Fibroblast of skin of right quadriceps (primary cell): ENCODE measurements around the gene BCKDHB.
"Not testable (repeated sequence)": the region's sequence is repeated elsewhere in the genome, so short reads cannot be mapped to it uniquely, and the experiment has no call there.

ENCODE experiments used
- DNase-seq: peaks from one replicate; pipeline ENCODE4 v3.0.0-alpha.2; 2013

BCKDHB gene

DNA sequence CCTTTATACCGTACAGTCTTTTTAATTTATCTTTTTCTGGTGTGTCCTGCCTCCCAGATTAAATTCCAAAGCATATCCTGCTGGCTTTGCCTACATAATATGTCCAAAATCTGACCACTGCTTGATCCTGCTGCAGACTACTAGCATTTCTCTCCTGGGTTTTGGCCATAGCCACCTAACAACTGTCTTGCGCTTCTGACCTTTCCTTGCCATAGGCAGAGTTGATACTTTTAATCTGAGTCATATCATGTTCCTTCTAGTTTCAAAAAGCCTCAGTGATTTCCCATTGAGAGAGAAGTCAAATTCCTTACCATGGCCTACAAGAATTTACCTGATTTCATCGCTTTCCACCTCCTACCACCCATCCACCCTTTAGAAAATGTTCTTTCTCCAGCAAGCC lies 104.8 kb downstream of the BCKDHB start:
- peak; percentile 22 for DNase-seq

GRCh38 chr6:80211890-80212289 lies 105.4 kb downstream of the BCKDHB start:
- not testable (repeated sequence) for DNase-seq

DNA sequence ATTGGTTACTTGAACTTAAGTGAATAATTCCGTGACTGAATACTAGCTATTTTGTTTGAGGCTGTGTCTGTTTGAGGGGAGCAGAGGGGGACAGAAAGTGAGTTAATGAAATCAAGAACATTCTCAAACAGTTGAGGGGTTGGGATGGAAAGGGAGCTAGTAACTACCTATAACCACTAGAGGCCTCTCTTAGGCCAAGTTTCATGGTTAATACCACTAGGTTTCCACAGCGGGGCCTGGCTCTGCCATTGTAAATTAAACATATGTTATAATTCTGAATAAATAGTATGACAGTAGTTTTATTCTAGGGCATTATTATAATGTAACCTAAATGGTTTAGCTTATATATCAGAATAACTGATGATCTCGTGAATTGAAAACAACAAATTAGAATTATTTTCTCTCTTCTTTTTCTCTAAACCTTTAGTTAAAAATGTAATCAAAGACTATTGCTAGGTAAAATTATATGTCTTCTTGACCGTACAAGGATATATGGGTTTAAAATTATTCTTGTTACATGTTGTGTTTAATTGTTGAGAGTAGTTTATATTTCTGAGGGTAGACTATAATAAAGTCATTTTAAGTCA lies 108.1 kb downstream of the BCKDHB start:
- DNase-seq, result peak; percentile 76

GRCh38 chr6:80215063-80215462 lies 108.6 kb downstream of the BCKDHB start:
- no peak for DNase-seq

- peak; percentile 97 for DNase-seq
Measured at GRCh38 chr6:80217794-80218193, 111.3 kb downstream of the BCKDHB start.

DNA sequence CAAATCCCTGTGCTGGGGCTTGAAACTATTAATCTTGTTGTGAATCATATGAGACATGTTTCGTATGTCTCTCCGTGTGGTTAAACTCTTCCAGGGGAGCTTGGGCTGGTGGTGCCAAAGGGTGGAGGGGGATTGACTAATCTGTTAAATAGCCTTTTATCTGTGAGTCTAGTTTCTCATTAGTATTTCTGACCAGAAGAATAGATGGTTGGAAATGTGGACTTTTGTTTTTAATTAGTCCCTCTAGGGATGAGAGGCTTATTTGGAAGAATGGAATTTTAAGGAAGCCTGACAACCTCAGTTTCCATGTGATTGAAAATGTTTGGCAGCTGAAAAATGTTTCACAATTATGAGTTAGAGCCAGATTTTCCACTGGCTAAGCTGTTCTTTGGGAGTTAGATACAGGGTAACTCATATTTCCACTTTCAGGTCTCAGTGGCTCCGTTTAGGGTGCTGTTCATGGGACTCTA lies 117.3 kb downstream of the BCKDHB start:
- peak; percentile 99 for DNase-seq

GRCh38 chr6:80226151-80226550 lies 119.7 kb downstream of the BCKDHB start:
- peak; percentile 76 for DNase-seq

DNA sequence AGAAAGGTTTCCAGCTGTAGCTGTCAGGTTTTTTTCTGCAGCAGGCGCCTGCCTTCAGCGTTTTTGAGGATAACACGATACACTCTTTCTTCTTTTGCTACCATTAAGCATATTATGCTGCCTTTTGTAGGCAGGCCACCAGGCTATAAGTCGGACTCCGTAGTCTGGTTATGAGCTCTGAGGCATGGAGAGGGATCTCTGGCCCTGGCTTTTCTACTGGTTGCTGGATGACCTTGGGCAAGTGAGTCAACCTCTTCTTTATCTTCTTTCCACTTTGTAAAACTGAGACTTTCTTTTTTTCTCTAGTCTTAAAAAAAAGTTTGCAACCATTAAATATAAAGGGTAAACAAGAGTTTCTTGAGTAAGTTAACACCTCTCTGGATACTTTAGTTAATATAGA lies 120.2 kb downstream of the BCKDHB start:
- DNase-seq, result no peak

GRCh38 chr6:80227545-80228105 lies 121.2 kb downstream of the BCKDHB start:
- DNase-seq, result peak; percentile 89

DNA sequence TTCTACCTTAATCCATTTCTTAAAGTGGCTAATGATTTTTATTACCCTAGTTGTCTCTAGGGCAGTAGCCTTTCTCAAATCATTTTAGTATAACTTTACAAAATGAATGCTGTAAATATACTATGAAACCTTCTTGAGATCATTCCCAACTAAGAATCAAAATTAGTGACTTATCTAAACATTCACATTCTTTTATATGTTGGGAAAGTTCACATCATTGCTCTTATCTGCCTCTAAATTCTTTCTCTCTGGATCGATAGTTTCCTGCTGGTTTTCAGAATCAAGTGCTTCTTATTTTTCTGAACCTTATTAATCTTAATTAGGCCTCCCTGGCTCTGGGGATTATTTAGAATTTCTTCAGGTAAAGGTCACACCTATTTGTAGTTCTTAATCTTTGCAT lies 126.8 kb downstream of the BCKDHB start:
- DNase-seq, result no peak

DNA sequence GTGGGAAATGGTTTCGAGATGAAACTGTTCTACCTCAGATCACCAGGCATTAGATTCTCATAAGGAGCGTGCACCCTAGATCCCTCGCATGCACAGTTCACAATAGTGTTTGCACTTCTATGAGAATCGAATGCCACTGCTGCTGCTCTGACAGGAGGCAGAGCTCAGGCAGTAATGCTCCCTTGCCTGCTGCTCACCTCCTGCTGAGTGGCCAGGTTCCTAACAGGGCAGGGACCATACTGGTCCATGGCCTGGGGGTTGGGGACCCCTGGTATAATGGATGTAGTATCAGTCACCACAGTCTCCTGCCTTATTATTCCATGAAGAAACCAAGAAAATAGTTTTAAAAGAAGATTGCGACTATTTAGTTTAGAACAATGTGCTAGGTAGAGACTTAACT lies 127.5 kb downstream of the BCKDHB start:
- no peak for DNase-seq

DNA sequence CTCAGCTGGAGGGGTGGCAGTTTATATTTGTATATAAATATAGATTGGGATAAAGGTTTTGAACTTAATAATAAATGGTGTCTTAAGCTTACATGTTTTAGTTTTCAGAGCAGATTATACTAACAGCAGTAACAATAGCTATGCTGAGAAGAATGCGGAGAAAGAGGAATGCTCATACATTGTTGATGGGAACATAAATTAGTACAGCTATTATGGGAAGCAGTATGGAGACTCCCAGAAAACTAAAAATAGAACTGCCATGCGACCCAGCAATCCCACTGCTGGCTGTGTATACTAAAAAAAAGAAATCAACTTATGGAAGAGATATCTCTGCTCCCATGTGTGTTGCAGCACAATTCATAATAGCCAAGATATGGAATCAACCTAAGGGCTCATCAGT lies 127.9 kb downstream of the BCKDHB start:
- peak; percentile 85 for DNase-seq

DNA sequence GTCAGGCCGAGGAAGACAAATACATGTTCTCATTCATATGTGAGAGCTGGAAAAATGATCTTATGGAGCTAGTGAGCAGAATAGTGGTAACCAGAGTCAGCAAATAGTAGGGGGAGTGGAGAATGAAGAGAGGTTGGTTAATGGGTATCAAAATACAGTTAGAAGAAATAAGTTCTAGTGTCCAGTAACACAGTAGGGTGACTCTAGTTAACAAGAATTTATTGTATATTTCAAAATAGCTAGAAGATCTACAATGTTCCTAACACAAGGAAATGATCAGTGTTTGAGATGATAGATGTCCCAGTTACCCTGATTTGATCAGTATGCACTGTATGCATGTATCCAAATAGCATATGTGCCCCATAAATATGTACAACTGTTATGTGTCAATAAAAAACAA lies 128.4 kb downstream of the BCKDHB start:
- peak; percentile 52 for DNase-seq

- DNase-seq, result no peak
Measured at GRCh38 chr6:80235647-80236046, 129.2 kb downstream of the BCKDHB start.

DNA sequence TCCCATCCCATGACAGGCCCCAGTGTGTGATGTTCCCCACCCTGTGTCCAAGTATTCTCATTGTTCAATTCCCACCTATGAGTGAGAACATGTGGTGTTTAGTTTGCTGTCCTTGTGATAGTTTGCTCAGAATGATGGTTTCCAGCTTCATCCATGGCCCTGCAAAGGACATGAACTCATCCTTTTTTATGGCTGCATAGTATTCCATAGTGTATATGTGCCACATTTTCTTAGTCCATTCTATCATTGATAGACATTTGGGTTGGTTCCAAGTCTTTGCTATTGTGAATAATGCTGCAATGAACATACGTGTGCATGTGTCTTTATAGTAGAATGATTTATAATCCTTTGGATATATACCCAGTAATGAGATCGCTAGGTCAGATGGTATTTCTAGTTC lies 132.3 kb downstream of the BCKDHB start:
- DNase-seq, result not testable (repeated sequence)

GRCh38 chr6:80245043-80245442 lies 138.6 kb downstream of the BCKDHB start:
- DNase-seq, result no peak

DNA sequence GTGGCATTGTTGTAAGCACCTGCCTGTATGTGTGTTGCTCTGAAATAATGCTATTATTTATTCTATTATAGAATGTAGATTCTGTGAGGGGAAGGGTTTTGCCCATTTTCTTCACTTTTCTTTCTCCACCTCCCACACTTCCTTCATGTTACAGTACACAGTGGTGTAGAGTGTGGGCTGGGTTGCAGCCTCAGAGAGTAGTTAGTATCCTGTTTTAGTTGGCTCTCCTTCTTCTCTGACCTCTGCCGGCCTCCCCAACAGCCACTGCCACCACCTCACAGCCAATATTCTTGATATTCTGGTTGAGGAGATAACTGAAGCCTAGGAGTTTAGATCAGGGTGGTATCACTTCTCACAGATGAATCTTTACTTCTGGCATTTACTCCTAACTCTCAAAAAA lies 143.4 kb downstream of the BCKDHB start:
- DNase-seq, result no peak

DNA sequence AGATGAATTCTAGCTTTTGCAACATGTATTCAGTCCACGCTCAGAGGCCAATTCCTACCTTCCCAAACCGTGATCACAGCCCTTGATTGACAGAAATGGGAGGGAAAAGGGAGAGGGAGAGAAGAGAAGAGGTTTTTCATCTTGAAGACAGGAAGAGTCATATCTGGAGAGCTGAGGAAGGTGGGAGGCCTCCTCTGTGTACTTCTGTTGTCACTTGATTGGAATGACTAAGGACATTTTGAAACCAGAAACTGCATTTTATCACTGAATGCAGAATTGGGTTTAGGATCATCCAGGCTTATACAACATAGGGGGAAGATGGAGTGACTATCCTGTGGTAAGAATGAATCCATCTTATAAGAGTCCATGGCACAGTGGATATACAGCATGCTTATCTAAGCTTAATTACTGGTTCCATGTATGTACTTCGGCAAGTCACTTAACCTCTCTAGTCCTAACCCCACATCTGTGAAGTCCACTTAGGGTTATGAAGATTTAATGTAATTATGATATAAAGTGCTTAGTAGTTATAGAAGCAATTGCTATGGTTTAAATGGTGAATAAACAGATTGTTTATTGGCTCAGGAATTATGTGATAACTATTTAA lies 144.0 kb downstream of the BCKDHB start:
- DNase-seq, result peak; percentile 28

DNA sequence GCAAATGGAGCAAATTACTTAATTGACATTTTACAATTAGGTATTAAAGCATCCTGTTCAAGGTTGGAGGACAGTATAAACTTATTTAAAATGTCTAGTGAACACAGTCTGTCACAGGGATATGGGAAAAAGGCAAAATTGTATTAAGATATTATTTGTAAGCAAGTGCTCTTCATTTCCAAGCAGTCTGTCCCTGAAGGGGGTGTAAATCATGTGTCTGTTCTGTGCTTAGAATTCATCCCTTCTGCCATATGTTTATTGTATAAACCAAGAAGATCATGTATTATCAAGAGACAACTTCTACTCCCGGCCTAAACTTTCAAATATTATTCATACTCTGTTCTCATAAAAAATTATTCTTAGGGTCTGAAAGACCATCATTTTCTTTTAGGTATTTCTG lies 144.8 kb downstream of the BCKDHB start:
- no peak for DNase-seq

DNA sequence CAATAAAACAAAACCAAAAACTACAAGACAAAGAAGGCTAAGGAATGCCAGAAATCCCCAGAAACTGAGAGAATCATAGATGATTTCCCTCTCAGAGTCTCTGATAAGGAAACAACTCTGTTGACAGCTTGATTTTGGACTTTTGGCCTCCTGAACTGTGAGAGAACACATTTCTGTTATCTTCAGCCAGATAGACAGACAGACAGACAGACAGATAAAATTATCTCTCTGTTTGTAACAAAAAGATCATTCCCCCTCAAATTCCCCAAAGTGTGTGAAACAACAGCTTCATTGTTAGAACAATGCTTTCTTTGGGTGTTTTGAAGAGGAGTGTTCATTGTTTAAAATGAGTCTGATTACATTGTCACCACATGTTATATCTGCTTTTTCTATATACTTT lies 148.2 kb downstream of the BCKDHB start:
- no peak for DNase-seq

DNA sequence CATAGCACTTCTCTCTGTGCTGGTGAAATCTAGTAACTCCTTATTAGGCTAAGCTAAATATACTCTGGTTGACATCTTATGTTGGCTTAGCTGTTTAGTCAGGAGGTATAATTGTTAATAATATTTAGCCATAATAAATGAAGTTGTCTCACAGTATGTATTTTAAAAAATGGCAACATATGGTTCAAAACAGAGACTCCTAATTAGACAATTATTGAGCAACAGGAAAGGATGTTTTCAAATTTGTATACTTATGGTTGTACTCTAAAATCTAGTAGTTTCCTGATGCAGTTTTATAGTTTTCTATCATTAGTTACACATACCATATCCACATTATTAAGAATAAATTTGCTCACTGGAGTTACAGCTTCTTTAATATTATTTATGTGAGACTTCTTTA lies 150.2 kb downstream of the BCKDHB start:
- no peak for DNase-seq

GRCh38 chr6:80259118-80259517 lies 152.6 kb downstream of the BCKDHB start:
- DNase-seq, result no peak

GRCh38 chr6:80263585-80263984 lies 157.1 kb downstream of the BCKDHB start:
- DNase-seq, result no peak

DNA sequence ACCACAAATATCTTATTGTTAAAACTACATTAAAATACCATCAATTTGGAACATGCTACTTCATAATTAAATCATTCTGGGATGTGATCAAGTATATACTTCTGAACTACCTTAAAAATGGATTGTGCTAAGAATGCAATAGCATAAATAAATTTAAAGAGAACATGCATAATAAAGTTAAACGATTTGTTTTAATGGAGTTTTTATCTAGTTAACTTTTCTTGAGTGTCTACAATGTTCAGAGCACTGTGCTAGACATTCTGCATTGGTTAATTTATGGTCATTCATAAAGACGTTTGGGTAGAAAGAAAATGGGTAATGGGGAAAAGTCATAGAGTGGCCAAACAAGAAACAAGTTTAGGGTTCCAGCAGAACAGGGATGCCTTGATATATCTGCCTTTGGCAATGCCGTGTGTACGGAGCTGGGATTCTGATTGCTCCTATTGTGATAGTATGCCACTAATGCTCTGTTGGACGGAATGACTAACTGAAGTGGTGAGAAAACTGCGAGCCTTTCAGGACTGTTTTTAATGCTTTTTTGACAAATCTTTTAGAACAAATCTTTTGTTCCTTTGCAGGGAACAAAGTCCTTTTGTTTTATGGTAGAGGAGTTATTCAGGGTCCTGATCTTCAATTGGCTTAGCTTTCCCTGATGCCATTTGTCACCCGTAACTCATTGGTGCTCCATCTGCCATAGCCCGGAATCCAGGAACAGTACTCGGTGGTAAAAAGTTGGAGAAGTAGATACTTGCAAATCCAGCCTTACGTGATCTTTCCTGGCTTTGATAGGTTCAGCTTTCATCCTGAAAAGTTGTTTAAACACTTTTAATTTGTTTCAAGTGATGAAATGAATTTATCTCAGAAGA lies 162.6 kb downstream of the BCKDHB start:
- no peak for DNase-seq
